H1 (cell line): ENCODE data around the gene TRAIP. TPM values are rescaled to one million over a fixed set of nuclear protein-coding genes. Genes with fewer than 3 reads are reported as not detected.
A peak's percentile ranks its signal among the peaks of the same experiment; 100 is the strongest.

Source experiments
- CTCF ChIA-PET: fragments of 300-600 bp; sonication (Branson Sonifier 250); formaldehyde crosslinking; loops from one replicate; lab custom pipeline; 2021; ENCODE audit not compliant: partially characterized antibody; lab: Charles Lee
- POLR2A ChIA-PET: fragments of 300-600 bp; sonication (Branson Sonifier 250); formaldehyde crosslinking; loops from one replicate; lab custom pipeline; 2021; ENCODE audit warnings: inconsistent platforms; ENCODE audit not compliant: partially characterized antibody; lab: Charles Lee
- DNase-seq, 2 experiments: peaks; one replicate each; pipeline versions ENCODE4 v3.0.0 to v3.0.0-alpha.2; 2010 to 2022; ENCODE audit warnings: low spot score in 2 of 2, low read depth in 1 of 2, mixed read lengths in 1 of 2
- FAIRE-seq: peaks from 2 replicates; lab custom pipeline; 2011; peaks lifted over from hg19 to GRCh38; lab: Jason Lieb, UNC
- H2AFZ ChIP-seq: 2 replicates; pipeline ENCODE4 v1.8.1; 2012; ENCODE audit warnings: low read length, inconsistent platforms
- H2AK5ac ChIP-seq: 2 replicates; pipeline ENCODE4 v1.6.1; 2013; ENCODE audit warnings: low read depth, low read length
- H2BK120ac ChIP-seq: replicated peaks from 2 replicates; pipeline ENCODE3; 2013; ENCODE audit warnings: low read depth, low read length, inconsistent platforms
- H2BK12ac ChIP-seq: 2 replicates; pipeline ENCODE4 v1.6.1; 2013; ENCODE audit warnings: low read depth, low read length
- H2BK15ac ChIP-seq: 2 replicates; pipeline ENCODE4 v1.6.1; 2013; ENCODE audit warnings: low read length
- H2BK20ac ChIP-seq: 2 replicates; pipeline ENCODE4 v1.6.1; 2013; ENCODE audit warnings: low read length
- H2BK5ac ChIP-seq: 2 replicates; pipeline ENCODE4 v1.6.1; 2013; ENCODE audit warnings: low read depth, low read length
- H3K14ac ChIP-seq: 2 replicates; pipeline ENCODE4 v1.6.1; 2013; ENCODE audit warnings: inconsistent platforms; ENCODE audit not compliant: insufficient read length
- H3K18ac ChIP-seq: 2 replicates; pipeline ENCODE4 v1.6.1; 2013; ENCODE audit warnings: low read length; ENCODE audit errors: extremely low read depth
- H3K23ac ChIP-seq: 2 replicates; pipeline ENCODE4 v1.6.1; 2013; ENCODE audit warnings: inconsistent platforms; ENCODE audit not compliant: insufficient read length
- H3K23me2 ChIP-seq: 2 replicates; pipeline ENCODE4 v1.6.1; 2013; ENCODE audit warnings: low read depth, low read length
- H3K27ac ChIP-seq: 2 replicates; pipeline ENCODE4 v1.6.1; 2011; ENCODE audit warnings: low read depth, low read length, inconsistent platforms
- H3K27me3 ChIP-seq, 4 experiments: replicated peaks in 1 of 4; 1 replicate in 1 of 4; 2 replicates in 3 of 4; pipeline versions ENCODE4 v1.6.1 to v1.8.1; 2011 to 2013; ENCODE audit warnings: low read length in 3 of 4, mild to moderate bottlenecking in 3 of 4, inconsistent platforms in 2 of 4, mixed read lengths in 2 of 4, moderate library complexity in 1 of 4; ENCODE audit not compliant: control insufficient read depth in 3 of 4, insufficient read depth in 3 of 4; ENCODE audit errors: extremely low read depth in 1 of 4
- H3K36me3 ChIP-seq, 4 experiments: 2 replicates each; pipeline versions ENCODE4 v1.6.1 to v1.8.1; 2011 to 2013; ENCODE audit warnings: mild to moderate bottlenecking in 4 of 4, low read length in 3 of 4, moderate library complexity in 2 of 4, control low read depth in 1 of 4, inconsistent platforms in 1 of 4; ENCODE audit not compliant: insufficient read depth in 4 of 4, control insufficient read depth in 2 of 4
- H3K4ac ChIP-seq: replicated peaks from 2 replicates; pipeline ENCODE3; 2013; ENCODE audit warnings: low read length, low read depth, mixed read lengths, inconsistent platforms; ENCODE audit not compliant: insufficient read length
- H3K4me1 ChIP-seq, 4 experiments: replicated peaks in 1 of 4; 1 replicate in 1 of 4; 2 replicates in 3 of 4; pipeline versions ENCODE4 v1.6.1 to v1.8.1; 2011 to 2013; ENCODE audit warnings: low read length in 3 of 4, inconsistent platforms in 2 of 4, mixed read lengths in 1 of 4; ENCODE audit not compliant: insufficient read depth in 4 of 4, control insufficient read depth in 3 of 4
- H3K4me2 ChIP-seq, 2 experiments: 2 replicates each; pipeline versions ENCODE4 v1.6.1 to v1.8.1; 2011 to 2013; ENCODE audit warnings: low read depth in 2 of 2, low read length in 2 of 2, control low read depth in 1 of 2, inconsistent platforms in 1 of 2, mild to moderate bottlenecking in 1 of 2; ENCODE audit not compliant: insufficient read depth in 1 of 2
- H3K4me3 ChIP-seq, 4 experiments: fragments of 200-600, 300-600 bp in 1 of 4; sonication (generic), shearing (Covaris generic), sonication (Bioruptor Twin) in 1 of 4; 2 replicates each; pipeline versions ENCODE4 v1.5.1 to v1.8.1; 2011 to 2016; ENCODE audit warnings: low read length in 4 of 4, low read depth in 3 of 4, control low read depth in 2 of 4, inconsistent platforms in 2 of 4, mild to moderate bottlenecking in 2 of 4, mixed read lengths in 1 of 4, moderate library complexity in 1 of 4; ENCODE audit not compliant: insufficient read depth in 2 of 4; ENCODE audit errors: extremely low read depth in 1 of 4
- H3K56ac ChIP-seq: replicated peaks from 2 replicates; pipeline ENCODE3; 2013; ENCODE audit warnings: low read depth, mild to moderate bottlenecking, mixed read lengths, low read length, inconsistent platforms; ENCODE audit not compliant: insufficient read length
- H3K79me1 ChIP-seq: 2 replicates; pipeline ENCODE4 v1.6.1; 2013; ENCODE audit warnings: low read depth, low read length, control low read depth
- H3K79me2 ChIP-seq, 2 experiments: 2 replicates each; pipeline versions ENCODE4 v1.6.1 to v1.8.1; 2012 to 2013; ENCODE audit warnings: low read length in 2 of 2, mild to moderate bottlenecking in 2 of 2, inconsistent platforms in 1 of 2; ENCODE audit not compliant: insufficient read depth in 2 of 2, control insufficient read depth in 1 of 2
- H3K9ac ChIP-seq, 4 experiments: replicated peaks in 1 of 4; 1 replicate in 1 of 4; 2 replicates in 3 of 4; pipeline versions ENCODE4 v1.6.1 to v1.8.1; 2011 to 2013; ENCODE audit warnings: low read depth in 3 of 4, low read length in 3 of 4, control low read depth in 2 of 4, mild to moderate bottlenecking in 2 of 4, moderate library complexity in 2 of 4, inconsistent platforms in 1 of 4; ENCODE audit errors: extremely low read depth in 1 of 4
- H3K9me3 ChIP-seq, 2 experiments: 2 replicates each; pipeline versions ENCODE4 v1.6.1 to v1.8.1; 2012 to 2013; ENCODE audit warnings: mild to moderate bottlenecking in 2 of 2, moderate library complexity in 2 of 2, control low read depth in 1 of 2, inconsistent platforms in 1 of 2, low read depth in 1 of 2, low read length in 1 of 2, mixed read lengths in 1 of 2; ENCODE audit not compliant: insufficient read depth in 2 of 2
- H4K20me1 ChIP-seq, 2 experiments: replicated peaks in 1 of 2; 2 replicates each; pipeline versions ENCODE3 to v1.8.1; 2011 to 2013; ENCODE audit warnings: inconsistent platforms in 2 of 2, low read length in 2 of 2, mild to moderate bottlenecking in 1 of 2; ENCODE audit not compliant: insufficient read depth in 2 of 2, control insufficient read depth in 1 of 2
- H4K5ac ChIP-seq: 2 replicates; pipeline ENCODE4 v1.6.1; 2013; ENCODE audit warnings: low read length, low read depth, mixed read lengths, inconsistent platforms; ENCODE audit not compliant: insufficient read length
- H4K8ac ChIP-seq: 2 replicates; pipeline ENCODE4 v1.8.0; 2013; ENCODE audit warnings: mild to moderate bottlenecking, moderate library complexity, low read length, inconsistent platforms; ENCODE audit not compliant: insufficient read depth; ENCODE audit errors: extremely low read depth
- H4K91ac ChIP-seq: replicated peaks from 2 replicates; pipeline ENCODE3; 2013; ENCODE audit warnings: low read length, mixed read lengths, inconsistent platforms; ENCODE audit not compliant: insufficient read length
- CBX5 ChIP-seq: fragments of 300-800, 300-1000 bp; sonication (generic); IDR thresholded peaks from 2 replicates; pipeline ENCODE4 v1.7.1; 2016; ENCODE audit warnings: antibody characterized with exemption, low read length, low read depth
- JUN ChIP-seq: IDR thresholded peaks from 2 replicates; pipeline ENCODE4 v1.6.1; 2011; ENCODE audit warnings: low read depth, mild to moderate bottlenecking, improper control_type of control experiment, low read length
- RFX5 ChIP-seq: IDR thresholded peaks from 2 replicates; pipeline ENCODE4 v1.6.1; 2011; ENCODE audit warnings: low read depth, low read length, improper control_type of control experiment, borderline replicate concordance
- WGBS, 2 experiments: shearing (Covaris generic) in 1 of 2; methylation state at CpG; one replicate each; pipeline versions ENCODE4 v1.1.6 to v1.1.7; 2013 to 2015; ENCODE audit warnings: low lambda C conversion rate in 2 of 2, mixed read lengths in 2 of 2, inconsistent platforms in 1 of 2, low coverage in 1 of 2, missing lambda C conversion rate in 1 of 2; ENCODE audit not compliant: insufficient replicate concordance in 2 of 2, insufficient coverage in 1 of 2, insufficient read length in 1 of 2; ENCODE audit errors: extremely low coverage in 1 of 2, missing lambda C conversion rate in 1 of 2; 5-methylcytosine and 5-hydroxymethylcytosine counted together
- polyA plus RNA-seq, 7 experiments: library from polyadenylated mRNA; depleted of rRNA in 3 of 7; stranded (reverse) in 5 of 7; unstranded in 2 of 7; fragments of >200 nt in 5 of 7; fragments of 200-250 nt in 2 of 7; gene quantifications; 1 replicate in 5 of 7; 2 replicates in 1 of 7; 4 replicates in 1 of 7; pipeline versions ENCODE4 v1.2.1 to v1.2.3, GENCODE V29; 2011 to 2013; ENCODE audit warnings: missing spikeins in 2 of 7, mixed read lengths in 2 of 7
- total RNA-seq: library from RNA; stranded (reverse); fragmentation: NEBNext Ultra II Directional; extraction: Animal tissue kit (Norgen Biotek cat#: 25700); gene quantifications from 2 replicates; pipeline ENCODE4 v1.2.1, GENCODE V29; 2021

TRAIP gene
- total and polyA plus RNA-seq, 2 of the 8 experiments (the other 6 are each of a cell fraction or from before 2014, with no cell fraction given) = 27.7 to 28.1 TPM

- Histone ChIP-seq H3K27me3 (peaks cover 0 to 2% (median 0%) of the 10 kb centered on the region in 4 experiments; a peak in 2 of 7 replicates), H2BK12ac (0 out of 2 replicates have a peak overlapping the region, but pooled peaks have one; percentile 39), H2AFZ (no peak overlapping the region), H3K56ac (no peak overlapping the region), H3K79me1 (no peaks in the 10 kb centered on the region), H3K4ac (no peak overlapping the region), H3K23ac (no peak overlapping the region), H4K8ac (no peak overlapping the region), H4K91ac (peak overlapping the region; percentile 32), H4K20me1 (peaks cover 0 to 2% of the 10 kb centered on the region in 2 experiments), H3K9ac (no peak overlapping the region), H3K4me2 (no peak overlapping the region), H3K18ac (no peak overlapping the region), H4K5ac (no peak overlapping the region), H3K14ac (no peak overlapping the region), H3K23me2 (no peaks in the 10 kb centered on the region), H2BK5ac (no peak overlapping the region), H2AK5ac (no peak overlapping the region), H3K36me3 (no peaks in the 10 kb centered on the region), H3K9me3 (no peaks in the 10 kb centered on the region), H3K4me3 (no peak overlapping the region), H3K27ac (no peak overlapping the region), H3K79me2 (no peaks in the 10 kb centered on the region), H3K4me1 (no peaks in the 10 kb centered on the region), H2BK120ac (no peak overlapping the region), H2BK20ac (no peak overlapping the region), H2BK15ac (no peak overlapping the region)
- no peak for TF ChIP-seq JUN
- TF ChIP-seq CBX5 = no peak
- no peak for TF ChIP-seq RFX5
- ChIA-PET CTCF (interaction anchor here (0.8 to 1.9 kb wide), 5 partner anchors 9 to 94 kb away, joined by 4 to 8 read pairs (median 6); partner anchors contain the start of genes INKA1 and IP6K1), POLR2A (interaction anchor here (0.8 to 1.4 kb wide), 5 partner anchors 10 to 83 kb away, joined by 3 to 4 read pairs (median 3); no protein-coding TSS in a partner anchor)
- no peak for DNase-seq
- WGBS, 2 experiments = 94% methylated on average over 24 of the region's 24 CpGs; no CpG with 5 or more reads in 1 of the 2 experiments
- FAIRE-seq = no peak
Measured at GRCh38 chr3:49794926-49795905, 61.1 kb downstream of the TRAIP start.
